ENCODE results near the gene CTNNA3. TPM values are rescaled to one million over a fixed set of nuclear protein-coding genes. Genes with fewer than 3 reads are reported as not detected.

The CTNNA3 gene
- total RNA-seq, 2 donors from 2014 or later = 3.2 to 7.2 TPM

DNA sequence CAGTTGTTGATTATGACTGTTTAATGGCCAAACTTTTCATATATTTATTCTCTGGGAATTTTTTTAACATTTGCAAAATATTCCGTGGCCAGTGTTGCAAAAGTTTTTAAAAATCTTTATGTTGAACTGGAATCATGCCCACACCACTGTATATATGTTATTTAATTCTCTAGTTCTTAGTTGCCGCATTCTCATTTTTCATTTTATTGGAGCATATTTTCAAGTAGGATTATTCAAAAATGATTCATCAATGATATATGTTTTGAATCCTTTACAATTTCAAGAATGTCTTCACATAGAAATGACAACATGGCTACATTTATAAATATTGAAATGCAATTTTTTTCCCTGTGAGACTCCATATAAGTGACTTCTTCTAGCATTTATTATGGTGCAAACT, 958.8 kb downstream of the CTNNA3 start:
- Histone ChIP-seq H3K36me3 (ENCODE audit: control insufficient read depth, insufficient read depth, low read length) (no peaks in the 10 kb centered on the region), H3K27me3 (ENCODE audit: control insufficient read depth, insufficient read depth, low read length, poor library complexity, severe bottlenecking) (no peaks in the 10 kb centered on the region), H3K27ac (ENCODE audit: low read depth, low read length) (no peak overlapping the region), H3K9ac (ENCODE audit: extremely low read depth, low read length, poor library complexity, severe bottlenecking) (no peak overlapping the region), H3K4me1 (ENCODE audit: control insufficient read depth, insufficient read depth, low read length) (no peaks in the 10 kb centered on the region), H3K4me3 (ENCODE audit: low read length) (no peak overlapping the region), H3K9me3 (ENCODE audit: control insufficient read depth, low read length) (no peaks in the 10 kb centered on the region)
- H3K27me3 Mint-ChIP-seq (ENCODE audit: insufficient read depth) = no peaks in the 10 kb centered on the region
- no peak overlapping the region for H3K27ac Mint-ChIP-seq
- no peak for DNase-seq
- TF ChIP-seq, protein P1, sequence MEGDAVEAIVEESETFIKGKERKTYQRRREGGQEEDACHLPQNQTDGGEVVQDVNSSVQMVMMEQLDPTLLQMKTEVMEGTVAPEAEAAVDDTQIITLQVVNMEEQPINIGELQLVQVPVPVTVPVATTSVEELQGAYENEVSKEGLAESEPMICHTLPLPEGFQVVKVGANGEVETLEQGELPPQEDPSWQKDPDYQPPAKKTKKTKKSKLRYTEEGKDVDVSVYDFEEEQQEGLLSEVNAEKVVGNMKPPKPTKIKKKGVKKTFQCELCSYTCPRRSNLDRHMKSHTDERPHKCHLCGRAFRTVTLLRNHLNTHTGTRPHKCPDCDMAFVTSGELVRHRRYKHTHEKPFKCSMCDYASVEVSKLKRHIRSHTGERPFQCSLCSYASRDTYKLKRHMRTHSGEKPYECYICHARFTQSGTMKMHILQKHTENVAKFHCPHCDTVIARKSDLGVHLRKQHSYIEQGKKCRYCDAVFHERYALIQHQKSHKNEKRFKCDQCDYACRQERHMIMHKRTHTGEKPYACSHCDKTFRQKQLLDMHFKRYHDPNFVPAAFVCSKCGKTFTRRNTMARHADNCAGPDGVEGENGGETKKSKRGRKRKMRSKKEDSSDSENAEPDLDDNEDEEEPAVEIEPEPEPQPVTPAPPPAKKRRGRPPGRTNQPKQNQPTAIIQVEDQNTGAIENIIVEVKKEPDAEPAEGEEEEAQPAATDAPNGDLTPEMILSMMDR (conservative IDR thresholded peaks at IDR 0.05) = no peak
- no peaks in the 10 kb centered on the region for H3K4me1 Mint-ChIP-seq
- H3K9me3 Mint-ChIP-seq = peaks cover 14% of the 10 kb centered on the region
- WGBS, 2 experiments (ENCODE audit: insufficient coverage in 1 of 2, insufficient read length in 1 of 2) = 90 to 100% methylated on average over 1 to 2 of the region's 2 CpGs
- H3K36me3 Mint-ChIP-seq (ENCODE audit: low read depth) = no peaks in the 10 kb centered on the region
- no peak overlapping the region for H3K4me3 Mint-ChIP-seq

GRCh38 chr10:66723608-66724400, 972.2 kb downstream of the CTNNA3 start:
- H3K36me3 Mint-ChIP-seq (ENCODE audit: low read depth) = no peaks in the 10 kb centered on the region
- H3K27ac Mint-ChIP-seq = no peak overlapping the region
- no peak for DNase-seq
- TF ChIP-seq, protein P1 (conservative IDR thresholded peaks at IDR 0.05) = no peak
- no peaks in the 10 kb centered on the region for H3K9me3 Mint-ChIP-seq
- Histone ChIP-seq H3K27ac (ENCODE audit: low read depth, low read length) (no peak overlapping the region), H3K9me3 (ENCODE audit: control insufficient read depth, low read length) (no peaks in the 10 kb centered on the region), H3K9ac (ENCODE audit: extremely low read depth, low read length, poor library complexity, severe bottlenecking) (no peak overlapping the region), H3K4me3 (ENCODE audit: low read length) (no peak overlapping the region), H3K36me3 (ENCODE audit: control insufficient read depth, insufficient read depth, low read length) (no peaks in the 10 kb centered on the region), H3K4me1 (ENCODE audit: control insufficient read depth, insufficient read depth, low read length) (no peaks in the 10 kb centered on the region), H3K27me3 (ENCODE audit: control insufficient read depth, insufficient read depth, low read length, poor library complexity, severe bottlenecking) (no peaks in the 10 kb centered on the region)
- no peak overlapping the region for H3K4me3 Mint-ChIP-seq
- no peaks in the 10 kb centered on the region for H3K4me1 Mint-ChIP-seq
- no peaks in the 10 kb centered on the region for H3K27me3 Mint-ChIP-seq (ENCODE audit: insufficient read depth)
- 92 to 100% methylated on average over 2 of the region's 2 CpGs for WGBS, 2 experiments (ENCODE audit: insufficient coverage in 1 of 2, insufficient read length in 1 of 2)

DNA sequence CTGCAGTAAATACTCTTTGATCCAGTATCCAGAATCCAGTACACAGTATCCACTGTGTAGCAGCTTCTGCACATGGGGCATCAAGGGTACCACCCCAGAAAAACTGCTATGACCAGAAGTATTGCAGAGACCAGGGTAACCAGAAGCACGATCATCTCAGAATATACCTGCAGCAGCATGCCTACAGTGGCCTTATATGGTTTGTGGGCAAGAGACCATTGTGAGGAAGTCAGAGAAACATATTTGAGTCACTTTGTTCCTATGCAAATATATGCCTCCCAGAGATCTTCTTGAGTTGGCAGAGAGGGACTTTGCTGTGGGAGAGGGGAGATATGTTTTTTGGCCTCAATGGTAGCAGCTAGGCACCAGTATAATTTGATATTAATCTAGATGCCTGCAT, 976.5 kb downstream of the CTNNA3 start:
- H3K9me3 ChIP-seq (ENCODE audit: control insufficient read depth, low read length) = no peaks in the 10 kb centered on the region
- no peaks in the 10 kb centered on the region for H3K9me3 Mint-ChIP-seq
- H3K4me1 Mint-ChIP-seq = no peaks in the 10 kb centered on the region
- TF ChIP-seq, protein P1 (conservative IDR thresholded peaks at IDR 0.05) = no peak
- no peaks in the 10 kb centered on the region for H3K36me3 ChIP-seq (ENCODE audit: control insufficient read depth, insufficient read depth, low read length)
- H3K27ac Mint-ChIP-seq = no peak overlapping the region
- H3K9ac ChIP-seq (ENCODE audit: extremely low read depth, low read length, poor library complexity, severe bottlenecking) = no peak overlapping the region
- H3K27ac ChIP-seq (ENCODE audit: low read depth, low read length) = no peak overlapping the region
- H3K4me1 ChIP-seq (ENCODE audit: control insufficient read depth, insufficient read depth, low read length) = no peaks in the 10 kb centered on the region
- WGBS, 2 experiments (ENCODE audit: insufficient coverage in 1 of 2, insufficient read length in 1 of 2) = 91 to 100% methylated on average over 1 of the region's 1 CpG
- H3K4me3 Mint-ChIP-seq = no peak overlapping the region
- H3K27me3 ChIP-seq (ENCODE audit: control insufficient read depth, insufficient read depth, low read length, poor library complexity, severe bottlenecking) = no peaks in the 10 kb centered on the region
- no peaks in the 10 kb centered on the region for H3K36me3 Mint-ChIP-seq (ENCODE audit: low read depth)
- no peaks in the 10 kb centered on the region for H3K27me3 Mint-ChIP-seq (ENCODE audit: insufficient read depth)
- H3K4me3 ChIP-seq (ENCODE audit: low read length) = no peak overlapping the region
- no peak for DNase-seq
